ENCODE measurements around the gene SERPINE3. TPM values are rescaled to one million over a fixed set of nuclear protein-coding genes. Genes with fewer than 3 reads are reported as not detected.

The SERPINE3 gene
- not detected in 2 replicates for total RNA-seq (ENCODE audit: low replicate concordance)

DNA sequence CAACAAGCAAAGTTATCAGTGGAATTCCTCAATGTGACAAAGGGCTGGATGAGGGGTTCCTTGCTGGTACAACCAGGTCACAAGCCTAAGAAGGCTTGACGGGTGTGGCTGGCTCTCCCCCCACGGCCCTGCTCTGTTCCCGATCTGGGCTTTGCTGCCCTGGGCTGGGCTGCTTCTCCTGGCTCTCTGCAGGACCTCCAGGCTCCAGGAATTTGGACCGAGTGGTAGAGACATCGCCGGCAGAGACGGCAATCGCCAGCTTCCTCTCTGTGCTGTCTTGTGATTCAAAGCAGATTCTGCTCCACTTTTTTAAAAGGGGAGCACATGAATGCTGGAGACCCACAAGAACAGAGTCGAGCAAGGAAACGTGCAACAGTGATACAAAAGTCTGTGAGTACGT is at the start of gene SERPINE3:
SERPINE3 (plus strand) TSS at position 338 of the 400 bp plus-strand sequence. CDS start 1,401 bp downstream, outside the sequence.
- TF ChIP-seq, protein P1, sequence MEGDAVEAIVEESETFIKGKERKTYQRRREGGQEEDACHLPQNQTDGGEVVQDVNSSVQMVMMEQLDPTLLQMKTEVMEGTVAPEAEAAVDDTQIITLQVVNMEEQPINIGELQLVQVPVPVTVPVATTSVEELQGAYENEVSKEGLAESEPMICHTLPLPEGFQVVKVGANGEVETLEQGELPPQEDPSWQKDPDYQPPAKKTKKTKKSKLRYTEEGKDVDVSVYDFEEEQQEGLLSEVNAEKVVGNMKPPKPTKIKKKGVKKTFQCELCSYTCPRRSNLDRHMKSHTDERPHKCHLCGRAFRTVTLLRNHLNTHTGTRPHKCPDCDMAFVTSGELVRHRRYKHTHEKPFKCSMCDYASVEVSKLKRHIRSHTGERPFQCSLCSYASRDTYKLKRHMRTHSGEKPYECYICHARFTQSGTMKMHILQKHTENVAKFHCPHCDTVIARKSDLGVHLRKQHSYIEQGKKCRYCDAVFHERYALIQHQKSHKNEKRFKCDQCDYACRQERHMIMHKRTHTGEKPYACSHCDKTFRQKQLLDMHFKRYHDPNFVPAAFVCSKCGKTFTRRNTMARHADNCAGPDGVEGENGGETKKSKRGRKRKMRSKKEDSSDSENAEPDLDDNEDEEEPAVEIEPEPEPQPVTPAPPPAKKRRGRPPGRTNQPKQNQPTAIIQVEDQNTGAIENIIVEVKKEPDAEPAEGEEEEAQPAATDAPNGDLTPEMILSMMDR (IDR thresholded peaks at IDR 0.05; ENCODE audit: insufficient read depth, low read length): no peak
- H3K4me3 ChIP-seq (ENCODE audit: low read depth, low read length): no peak within 1 kb of the TSS
- no peak for DNase-seq (ENCODE audit: low read depth)

DNA sequence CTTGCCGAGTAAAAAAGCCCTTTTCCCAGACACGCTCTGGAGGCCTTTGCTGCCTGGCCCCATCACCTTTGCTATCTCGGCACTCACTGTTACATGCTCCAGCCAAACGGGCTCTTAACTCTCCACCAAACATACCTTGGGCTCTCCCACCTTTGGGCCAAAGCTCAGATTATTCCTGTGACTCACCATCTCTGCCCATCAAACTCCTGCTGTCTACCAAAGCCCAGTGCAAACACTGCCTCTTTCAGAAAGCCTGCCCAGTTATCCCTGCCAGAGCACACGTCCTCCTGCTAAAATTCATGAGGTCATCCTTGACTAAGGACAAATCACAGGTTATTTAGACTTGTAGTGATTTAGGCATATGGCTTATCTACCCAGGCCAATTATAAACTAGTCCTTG is 48.1 kb upstream of the SERPINE3 start:
- TF ChIP-seq, protein P1 (IDR thresholded peaks at IDR 0.05; ENCODE audit: insufficient read depth, low read length): no peak
- H3K4me3 ChIP-seq (ENCODE audit: low read depth, low read length): no peak overlapping the region
- DNase-seq (ENCODE audit: low read depth): peak; percentile 78

DNA sequence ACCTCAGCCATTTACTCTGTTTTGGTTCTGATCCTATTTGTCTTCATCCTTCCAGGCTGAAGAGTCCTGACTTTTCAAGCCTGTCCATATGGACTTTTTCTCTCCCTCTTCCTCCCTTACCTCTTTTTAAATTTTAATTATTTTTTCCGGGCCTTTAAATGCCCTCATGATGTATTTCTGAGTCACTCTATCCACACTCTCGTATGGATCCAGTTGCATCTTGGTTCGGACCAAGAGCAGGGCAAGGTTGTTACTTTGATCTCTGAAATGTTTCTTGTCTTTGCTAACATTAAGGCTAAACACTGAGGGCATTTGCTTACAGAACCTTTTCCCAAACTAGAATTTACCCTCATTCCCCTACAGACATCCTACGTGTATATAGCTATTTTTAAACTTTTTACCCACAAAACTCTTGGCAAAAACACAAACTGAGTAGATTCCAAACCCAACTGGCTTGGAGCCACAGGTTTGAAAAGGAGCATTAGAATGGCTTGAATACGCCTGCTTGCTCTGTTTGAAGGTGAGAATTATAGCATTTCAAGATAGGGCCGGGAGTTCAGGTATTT is 47.4 kb upstream of the SERPINE3 start:
- H3K4me3 ChIP-seq (ENCODE audit: low read depth, low read length): no peak overlapping the region
- DNase-seq (ENCODE audit: low read depth): peak; percentile 85
- TF ChIP-seq, protein P1 (IDR thresholded peaks at IDR 0.05; ENCODE audit: insufficient read depth, low read length): no peak

DNA sequence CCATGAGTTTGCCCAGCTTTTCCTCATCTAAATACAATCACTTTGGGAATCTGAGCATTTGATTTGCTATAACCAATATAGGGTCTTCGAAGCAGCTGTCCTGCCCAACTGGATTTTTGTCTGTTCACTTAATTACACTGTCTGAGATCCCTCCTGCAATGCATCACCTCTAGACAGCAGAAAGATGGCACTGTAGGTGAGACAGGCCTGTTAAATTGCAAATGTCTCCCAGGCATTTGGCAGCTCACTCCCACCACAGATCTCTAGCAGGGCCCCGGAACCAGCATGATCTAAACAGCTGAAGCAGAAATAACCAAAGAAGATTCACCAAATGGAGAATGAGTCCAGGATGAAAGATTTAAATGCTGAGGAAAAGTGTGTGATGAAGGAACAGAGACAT is 41.9 kb upstream of the SERPINE3 start:
- H3K4me3 ChIP-seq (ENCODE audit: low read depth, low read length): no peak overlapping the region
- TF ChIP-seq, protein P1 (IDR thresholded peaks at IDR 0.05; ENCODE audit: insufficient read depth, low read length): no peak
- DNase-seq (ENCODE audit: low read depth): no peak

DNA sequence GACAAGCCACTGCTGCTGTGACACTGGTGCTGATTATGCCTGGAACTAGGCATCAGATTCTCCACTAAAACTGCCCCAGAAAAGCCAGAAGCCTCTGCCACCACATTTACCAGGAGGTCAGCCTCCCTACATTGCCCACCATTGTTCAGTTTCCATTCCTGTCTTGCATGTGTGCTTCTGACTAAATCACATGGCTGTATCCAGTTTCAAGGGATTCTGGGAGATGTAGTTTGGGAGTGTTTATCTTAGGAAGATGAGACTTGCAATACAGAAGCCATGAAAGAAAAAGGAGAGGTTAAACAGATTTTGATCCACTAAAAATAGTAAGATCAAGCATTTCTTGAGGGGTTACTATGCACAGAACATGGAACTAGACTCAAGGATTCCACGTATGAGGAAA is 40.7 kb upstream of the SERPINE3 start:
- no peak for DNase-seq (ENCODE audit: low read depth)
- no peak overlapping the region for H3K4me3 ChIP-seq (ENCODE audit: low read depth, low read length)

DNA sequence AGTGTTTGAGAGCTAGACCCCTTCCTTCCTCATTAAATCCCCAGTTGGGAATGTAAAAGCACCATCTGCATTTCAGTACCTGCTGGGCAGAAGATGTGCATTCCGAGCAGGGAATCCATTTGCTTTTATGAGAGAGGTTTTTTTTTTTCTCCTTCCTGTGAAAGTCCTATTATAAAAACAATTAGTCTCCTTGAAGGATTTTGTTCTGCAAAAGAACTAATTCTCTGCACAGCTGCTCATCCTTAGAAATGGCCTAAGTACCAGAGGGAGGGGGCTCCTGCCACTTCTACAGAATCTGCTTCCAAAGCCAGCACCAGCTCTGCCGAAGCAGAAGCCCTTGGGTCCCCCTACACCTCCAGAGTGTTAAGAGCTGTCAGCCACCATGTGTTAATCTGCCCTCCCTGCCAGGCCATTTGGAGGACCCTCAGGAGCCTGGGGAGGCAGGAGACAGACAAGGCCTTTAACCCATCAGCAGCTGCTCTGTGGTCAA is 36.4 kb upstream of the SERPINE3 start:
- H3K4me3 ChIP-seq (ENCODE audit: low read depth, low read length): no peak overlapping the region
- TF ChIP-seq, protein P1 (IDR thresholded peaks at IDR 0.05; ENCODE audit: insufficient read depth, low read length): no peak
- DNase-seq (ENCODE audit: low read depth): no peak

More for the DNA sequence above, 40.7 kb upstream of the SERPINE3 start:
- TF ChIP-seq, protein P1 (IDR thresholded peaks at IDR 0.05; ENCODE audit: insufficient read depth, low read length): no peak

DNA sequence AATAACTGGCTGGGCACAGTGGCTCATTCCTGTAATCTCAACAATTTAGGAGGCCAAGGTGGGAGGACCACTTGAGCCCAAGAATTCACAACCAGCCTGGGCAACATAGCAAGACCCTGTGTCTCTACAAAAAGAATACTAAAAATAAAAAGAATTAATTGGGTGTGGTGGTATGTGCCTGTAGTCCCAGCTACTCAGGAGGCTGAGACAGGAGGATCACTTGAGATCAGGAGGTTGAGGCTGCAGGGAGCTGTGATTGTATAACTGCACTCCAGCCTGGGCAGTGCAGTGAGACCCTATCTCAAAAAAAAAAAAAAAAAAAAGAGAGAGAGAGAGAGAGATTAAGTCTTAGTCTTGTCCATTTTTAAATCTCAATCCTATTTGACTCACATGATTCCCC is 35.6 kb upstream of the SERPINE3 start:
- TF ChIP-seq, protein P1 (IDR thresholded peaks at IDR 0.05; ENCODE audit: insufficient read depth, low read length): no peak
- DNase-seq (ENCODE audit: low read depth): no peak
- H3K4me3 ChIP-seq (ENCODE audit: low read depth, low read length): no peak overlapping the region
